Activated CD8-positive, alpha-beta T cell treated with anti-CD3 and anti-CD28 coated beads, Interleukin-2, amount 10 ng/mL, durations not matched to agents 7 days and 5 days (primary cell): Measurements from ENCODE around the gene CHAC1. TPM values are rescaled to one million over a fixed set of nuclear protein-coding genes. Genes with fewer than 3 reads are reported as not detected.

Experiments
- ATAC-seq: fragments of 150-1000 bp; cut with Tn5 transposase; one replicate; pipeline ENCODE4 v1.10.0; 2021; ENCODE audit warnings: moderate library complexity
- CTCF ChIA-PET: fragments of 350-600 bp; sonication (Branson Sonifier 250); formaldehyde crosslinking; loops from one replicate; lab custom pipeline; 2021; ENCODE audit warnings: antibody characterized with exemption; lab: Charles Lee
- POLR2A ChIA-PET: fragments of 350-600 bp; sonication (Branson Sonifier 250); formaldehyde crosslinking; loops from one replicate; lab custom pipeline; 2021; ENCODE audit warnings: antibody characterized with exemption; lab: Charles Lee
- DNase-seq: peaks from one replicate; pipeline ENCODE4 v3.0.0-alpha.2; 2020
- H3K27ac Mint-ChIP-seq: one replicate; pipeline ENCODE4 v1.8.0; 2021; ENCODE audit warnings: mild to moderate bottlenecking, mixed read lengths
- H3K27me3 Mint-ChIP-seq: one replicate; pipeline ENCODE4 v1.8.0; 2021; ENCODE audit warnings: low read depth, mixed read lengths
- H3K36me3 Mint-ChIP-seq: one replicate; pipeline ENCODE4 v1.8.0; 2021; ENCODE audit warnings: low read depth, mixed read lengths
- H3K4me1 Mint-ChIP-seq: one replicate; pipeline ENCODE4 v1.8.0; 2021; ENCODE audit warnings: low read depth, mixed read lengths
- H3K4me3 Mint-ChIP-seq: one replicate; pipeline ENCODE4 v1.8.0; 2021; ENCODE audit warnings: mild to moderate bottlenecking, mixed read lengths
- H3K9me3 Mint-ChIP-seq: one replicate; pipeline ENCODE4 v1.8.0; 2022; ENCODE audit warnings: mixed read lengths; ENCODE audit not compliant: insufficient read depth
- total RNA-seq, 2 experiments: library from RNA; stranded (reverse); gene quantifications; one replicate each; pipeline ENCODE4 v1.2.3, GENCODE V29; 2021

The CHAC1 gene
- total RNA-seq, 2 experiments from 2014 or later: 8.3 to 8.9 TPM

- H3K27me3 Mint-ChIP-seq: peaks cover 51% of the 10 kb centered on the region
- H3K4me3 Mint-ChIP-seq: no peak overlapping the region
- CTCF ChIA-PET: interaction anchor here (1.6 to 10.5 kb wide), 5 partner anchors 9 to 91 kb away, joined by 5 to 97 read pairs (median 13); no protein-coding TSS in a partner anchor
- no peaks in the 10 kb centered on the region for H3K36me3 Mint-ChIP-seq
- POLR2A ChIA-PET: no interaction called here
- ATAC-seq (no peak), DNase-seq (no peak)
- H3K4me1 Mint-ChIP-seq: peaks cover 42% of the 10 kb centered on the region
- no peak overlapping the region for H3K27ac Mint-ChIP-seq
- no peaks in the 10 kb centered on the region for H3K9me3 Mint-ChIP-seq
These were observed 21.1 kb upstream of the CHAC1 start for GRCh38 chr15:40932156-40932555.

DNA sequence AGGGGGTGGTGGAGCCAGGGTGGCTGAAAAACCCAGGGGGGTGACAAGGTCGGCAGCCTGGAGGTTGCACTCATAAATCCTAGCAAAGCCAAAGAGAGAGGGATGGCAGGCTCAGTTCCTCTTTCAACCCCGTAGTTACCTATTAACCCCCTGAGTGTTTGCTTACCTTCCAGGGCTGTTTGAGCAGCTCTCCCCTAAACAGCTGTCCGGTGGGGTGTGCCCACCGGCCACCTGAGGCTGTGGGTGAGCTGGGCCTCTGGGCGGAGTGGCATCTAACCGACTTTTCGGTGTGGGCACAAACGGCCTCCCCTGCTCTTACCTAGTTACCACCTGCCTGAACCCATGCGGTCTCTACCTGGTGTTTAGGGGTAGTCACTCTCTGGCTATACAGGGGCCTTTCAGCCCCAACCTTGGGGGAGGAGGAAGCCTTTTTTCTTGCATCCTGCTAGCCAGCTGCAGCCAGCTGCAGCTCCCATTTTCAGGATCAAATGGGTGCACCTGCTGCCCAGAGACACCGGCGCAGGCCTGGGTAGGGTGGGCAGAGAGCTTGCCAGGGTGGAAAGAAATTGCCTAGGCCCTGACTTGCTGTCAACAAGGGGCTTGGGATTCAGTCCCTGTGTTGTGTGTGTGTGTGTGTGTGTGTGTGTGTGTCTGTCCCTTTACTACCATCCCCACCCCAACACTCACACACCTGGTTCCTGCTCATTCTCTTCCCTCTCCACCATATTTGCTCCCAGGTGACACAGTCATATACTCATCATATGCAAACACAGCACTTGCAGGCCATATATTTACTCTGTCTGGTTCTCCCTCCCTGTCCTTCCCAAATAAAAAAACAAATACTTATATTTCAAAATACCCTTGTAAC, 20.4 kb upstream of the CHAC1 start:
- Mint-ChIP-seq H3K9me3 (no peaks in the 10 kb centered on the region), H3K27me3 (peaks cover 44% of the 10 kb centered on the region), H3K36me3 (no peaks in the 10 kb centered on the region), H3K4me1 (peaks cover 38% of the 10 kb centered on the region), H3K4me3 (no peak overlapping the region), H3K27ac (no peak overlapping the region)
- ChIA-PET POLR2A (no interaction called here), CTCF (interaction anchor here (0.7 to 10.5 kb wide), 4 partner anchors 8 to 284 kb away, joined by 3 to 97 read pairs (median 44); no protein-coding TSS in a partner anchor)
- DNase-seq: no peak
- ATAC-seq: no peak

DNA sequence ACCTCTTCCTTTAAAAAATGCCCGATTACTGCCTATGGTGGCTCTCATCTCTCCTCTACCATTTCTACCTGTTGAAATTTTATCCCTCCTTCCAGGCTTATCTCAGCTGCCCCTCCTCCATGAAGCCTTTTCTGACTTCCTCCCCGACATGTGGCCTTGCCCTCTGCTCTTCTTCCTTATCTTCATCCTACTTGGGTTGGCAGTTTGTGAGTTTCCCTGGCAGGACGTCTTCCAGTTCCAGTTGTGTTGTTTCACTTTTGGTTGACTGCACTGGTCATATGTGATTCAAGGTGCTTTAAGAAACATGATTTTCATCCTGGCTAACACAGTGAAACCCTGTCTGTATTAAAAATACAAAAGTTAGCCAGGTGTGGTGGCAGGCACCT, 19.8 kb upstream of the CHAC1 start:
- no peak overlapping the region for H3K4me3 Mint-ChIP-seq
- POLR2A ChIA-PET: no interaction called here
- no peaks in the 10 kb centered on the region for H3K36me3 Mint-ChIP-seq
- H3K27me3 Mint-ChIP-seq: peaks cover 41% of the 10 kb centered on the region
- peaks cover 36% of the 10 kb centered on the region for H3K4me1 Mint-ChIP-seq
- H3K9me3 Mint-ChIP-seq: no peaks in the 10 kb centered on the region
- DNase-seq (no peak), ATAC-seq (no peak)
- no peak overlapping the region for H3K27ac Mint-ChIP-seq
- CTCF ChIA-PET: interaction anchor here (0.7 to 6.8 kb wide), 2 partner anchors 28 to 285 kb away, joined by 3 to 75 read pairs; no protein-coding TSS in a partner anchor

DNA sequence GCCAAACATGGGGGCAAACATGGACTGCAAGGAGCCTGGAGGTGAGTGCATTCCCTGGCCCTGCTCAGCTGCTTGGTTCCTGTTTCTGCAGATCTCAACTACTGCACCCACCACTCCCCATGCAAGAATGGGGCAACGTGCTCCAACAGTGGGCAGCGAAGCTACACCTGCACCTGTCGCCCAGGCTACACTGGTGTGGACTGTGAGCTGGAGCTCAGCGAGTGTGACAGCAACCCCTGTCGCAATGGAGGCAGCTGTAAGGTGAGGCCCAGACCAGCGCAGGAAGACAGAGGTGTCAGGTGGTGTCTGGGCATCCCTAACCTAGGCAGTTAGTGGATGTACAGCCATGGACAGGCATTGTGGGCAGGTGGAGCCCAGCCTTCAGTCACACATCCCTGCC, 18.8 kb upstream of the CHAC1 start:
- H3K27me3 Mint-ChIP-seq: peaks cover 32% of the 10 kb centered on the region
- ChIA-PET CTCF (interaction anchor here (0.8 kb wide), 1 partner anchor 30 kb away, joined by 3 read pairs; no protein-coding TSS in a partner anchor), POLR2A (no interaction called here)
- no peaks in the 10 kb centered on the region for H3K9me3 Mint-ChIP-seq
- no peak overlapping the region for H3K4me3 Mint-ChIP-seq
- H3K4me1 Mint-ChIP-seq: peaks cover 28% of the 10 kb centered on the region
- ATAC-seq (no peak), DNase-seq (no peak)
- H3K36me3 Mint-ChIP-seq: no peaks in the 10 kb centered on the region
- no peak overlapping the region for H3K27ac Mint-ChIP-seq

- peaks cover 17% of the 10 kb centered on the region for H3K27me3 Mint-ChIP-seq
- ChIA-PET POLR2A (no interaction called here), CTCF (no interaction called here)
- no peaks in the 10 kb centered on the region for H3K9me3 Mint-ChIP-seq
- H3K4me3 Mint-ChIP-seq: no peak overlapping the region
- ATAC-seq (no peak), DNase-seq (no peak)
- H3K27ac Mint-ChIP-seq: no peak overlapping the region
- no peaks in the 10 kb centered on the region for H3K36me3 Mint-ChIP-seq
- H3K4me1 Mint-ChIP-seq: peaks cover 29% of the 10 kb centered on the region
These were observed 17.0 kb upstream of the CHAC1 start for GRCh38 chr15:40936234-40936708.

GRCh38 chr15:40936709-40937666, 16.3 kb upstream of the CHAC1 start:
- Mint-ChIP-seq H3K27ac (no peak overlapping the region), H3K9me3 (no peaks in the 10 kb centered on the region), H3K4me1 (peaks cover 23% of the 10 kb centered on the region), H3K36me3 (no peaks in the 10 kb centered on the region), H3K4me3 (no peak overlapping the region), H3K27me3 (peaks cover 10% of the 10 kb centered on the region)
- DNase-seq (no peak), ATAC-seq (no peak)
- ChIA-PET POLR2A (no interaction called here), CTCF (no interaction called here)

DNA sequence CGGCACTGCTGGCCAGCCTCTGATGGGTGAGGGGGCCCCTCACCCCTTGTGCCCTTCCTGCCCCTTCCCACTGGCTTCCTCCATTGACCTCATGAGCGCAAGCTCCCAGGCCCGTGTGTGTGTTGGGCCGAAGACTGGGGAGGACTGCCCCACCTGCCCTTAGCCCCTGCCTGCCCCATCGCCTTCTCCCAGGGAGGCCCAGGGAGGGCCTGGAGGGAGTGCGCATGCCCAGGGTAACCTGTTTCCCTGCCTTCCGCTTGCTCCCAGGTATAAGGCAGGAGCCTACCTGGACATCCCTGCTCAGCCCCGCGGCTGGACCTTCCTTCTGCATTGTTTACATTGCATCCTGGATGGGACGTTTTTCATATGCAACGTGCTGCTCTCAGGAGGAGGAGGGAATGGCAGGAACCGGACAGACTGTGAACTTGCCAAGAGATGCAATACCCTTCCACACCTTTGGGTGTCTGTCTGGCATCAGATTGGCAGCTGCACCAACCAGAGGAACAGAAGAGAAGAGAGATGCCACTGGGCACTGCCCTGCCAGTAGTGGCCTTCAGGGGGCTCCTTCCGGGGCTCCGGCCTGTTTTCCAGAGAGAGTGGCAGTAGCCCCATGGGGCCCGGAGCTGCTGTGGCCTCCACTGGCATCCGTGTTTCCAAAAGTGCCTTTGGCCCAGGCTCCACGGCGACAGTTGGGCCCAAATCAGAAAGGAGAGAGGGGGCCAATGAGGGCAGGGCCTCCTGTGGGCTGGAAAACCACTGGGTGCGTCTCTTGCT, 15.3 kb upstream of the CHAC1 start:
- H3K27ac Mint-ChIP-seq: no peak overlapping the region
- ATAC-seq (no peak), DNase-seq (no peak)
- H3K36me3 Mint-ChIP-seq: no peaks in the 10 kb centered on the region
- H3K4me3 Mint-ChIP-seq: no peak overlapping the region
- ChIA-PET CTCF (no interaction called here), POLR2A (no interaction called here)
- peaks cover 25% of the 10 kb centered on the region for H3K4me1 Mint-ChIP-seq
- peaks cover 8% of the 10 kb centered on the region for H3K27me3 Mint-ChIP-seq
- no peaks in the 10 kb centered on the region for H3K9me3 Mint-ChIP-seq

- ATAC-seq: no peak
- H3K27me3 Mint-ChIP-seq: peaks cover 4% of the 10 kb centered on the region
- no peaks in the 10 kb centered on the region for H3K36me3 Mint-ChIP-seq
- no peak overlapping the region for H3K27ac Mint-ChIP-seq
- H3K4me1 Mint-ChIP-seq: peaks cover 30% of the 10 kb centered on the region
- no peak for DNase-seq
- POLR2A ChIA-PET: no interaction called here
- CTCF ChIA-PET: no interaction called here
- no peaks in the 10 kb centered on the region for H3K9me3 Mint-ChIP-seq
- no peak overlapping the region for H3K4me3 Mint-ChIP-seq
These were observed 14.8 kb upstream of the CHAC1 start for GRCh38 chr15:40938536-40938870.

- Mint-ChIP-seq H3K27me3 (peaks cover 2% of the 10 kb centered on the region), H3K4me3 (no peak overlapping the region), H3K4me1 (peaks cover 38% of the 10 kb centered on the region), H3K36me3 (no peaks in the 10 kb centered on the region), H3K9me3 (no peaks in the 10 kb centered on the region), H3K27ac (peak overlapping the region; percentile 17)
- DNase-seq: no peak
- CTCF ChIA-PET: interaction anchor here (1.5 to 5.2 kb wide), 13 partner anchors 13 to 525 kb away, joined by 3 to 97 read pairs (median 12); partner anchors contain the start of genes CHAC1, CHP1, DLL4 and EXD1
- POLR2A ChIA-PET: interaction anchor here (0.6 to 2.8 kb wide), 3 partner anchors 12 to 209 kb away, joined by 3 to 21 read pairs (median 5); partner anchors contain the start of gene CHAC1
- ATAC-seq: no peak
These were observed 12.9 kb upstream of the CHAC1 start for GRCh38 chr15:40940296-40940801.

DNA sequence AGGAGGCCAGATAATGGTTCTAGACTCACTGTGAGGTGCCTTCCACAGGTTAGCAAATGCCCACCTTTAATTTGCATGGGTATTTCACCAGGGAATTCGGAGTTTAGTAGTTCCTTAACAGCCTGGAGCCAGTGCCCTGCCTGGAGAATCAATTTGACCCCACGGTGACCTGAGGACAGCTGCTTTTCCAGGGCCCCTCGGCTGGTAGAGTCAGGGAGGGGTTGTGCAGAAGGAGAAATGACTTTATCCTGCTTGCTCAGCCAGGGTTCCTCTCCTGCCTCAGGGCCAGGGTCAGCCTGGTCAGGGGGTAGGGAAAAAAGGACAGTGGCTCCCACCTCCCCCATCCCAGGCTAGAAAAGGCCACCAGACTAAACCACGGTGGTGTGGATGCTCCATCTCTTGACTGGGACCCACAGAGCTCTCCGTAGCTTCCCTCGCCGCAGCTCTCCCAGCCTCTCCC, 12.2 kb upstream of the CHAC1 start:
- Mint-ChIP-seq H3K36me3 (no peaks in the 10 kb centered on the region), H3K27me3 (no peaks in the 10 kb centered on the region), H3K27ac (no peak overlapping the region), H3K4me1 (peaks cover 41% of the 10 kb centered on the region), H3K9me3 (no peaks in the 10 kb centered on the region), H3K4me3 (peak overlapping the region; percentile 22)
- DNase-seq (no peak), ATAC-seq (no peak)
- POLR2A ChIA-PET: interaction anchor here (0.5 to 2.8 kb wide), 6 partner anchors 11 to 392 kb away, joined by 3 to 21 read pairs (median 4); partner anchors contain the start of genes CHAC1 and NUSAP1
- CTCF ChIA-PET: interaction anchor here (0.7 to 5.2 kb wide), 32 partner anchors 12 to 525 kb away, joined by 3 to 97 read pairs (median 4); partner anchors contain the start of genes CHAC1, CHP1, DLL4 and EXD1
